Activated T-cell treated with anti-CD3 and anti-CD28 coated beads, Interleukin-2, amount 50 U/mL, for 4 hours (primary cell): Measurements from ENCODE around the gene PDIA5. TPM values are rescaled to one million over a fixed set of nuclear protein-coding genes. Genes with fewer than 3 reads are reported as not detected.

Experiments used
- ATAC-seq, 2 donors: fragments of 200-7000 bp; cut with Tn5 transposase; one replicate each; pipeline ENCODE4 v1.10.0; 2021
- DNase-seq: peaks from one replicate; pipeline ENCODE4 v3.0.0-alpha.2; 2020
- H3K27me3 Mint-ChIP-seq: one replicate; pipeline ENCODE4 v1.8.0; 2021; ENCODE audit warnings: low read depth, mixed read lengths
- H3K36me3 Mint-ChIP-seq: one replicate; pipeline ENCODE4 v1.8.0; 2022; ENCODE audit warnings: mixed read lengths; ENCODE audit not compliant: insufficient read depth
- H3K4me1 Mint-ChIP-seq: one replicate; pipeline ENCODE4 v1.8.0; 2021; ENCODE audit warnings: low read depth, mixed read lengths
- H3K4me3 Mint-ChIP-seq: one replicate; pipeline ENCODE4 v1.8.0; 2021; ENCODE audit warnings: mild to moderate bottlenecking, moderate library complexity, mixed read lengths
- H3K9me3 Mint-ChIP-seq: one replicate; pipeline ENCODE4 v1.8.0; 2021; ENCODE audit warnings: mixed read lengths
- total RNA-seq, 3 donors: library from RNA; stranded (reverse); gene quantifications; one replicate each; pipeline ENCODE4 v1.2.1, GENCODE V29; 2021

The PDIA5 gene
- total RNA-seq, 3 donors from 2014 or later: 29.6 to 35.3 (median 33.1) TPM

- DNase-seq: no peak
- Mint-ChIP-seq H3K4me3 (no peak overlapping the region), H3K4me1 (peaks cover 27% of the 10 kb centered on the region), H3K9me3 (no peaks in the 10 kb centered on the region), H3K27me3 (no peaks in the 10 kb centered on the region), H3K36me3 (peaks cover 7% of the 10 kb centered on the region)
- ATAC-seq: no peak
Measured at GRCh38 chr3:123085293-123085931, 18.6 kb downstream of the PDIA5 start.

GRCh38 chr3:123085932-123086627, 19.3 kb downstream of the PDIA5 start:
- Mint-ChIP-seq H3K27me3 (no peaks in the 10 kb centered on the region), H3K36me3 (peaks cover 9% of the 10 kb centered on the region), H3K9me3 (no peaks in the 10 kb centered on the region), H3K4me3 (no peak overlapping the region), H3K4me1 (peaks cover 31% of the 10 kb centered on the region)
- DNase-seq (no peak), ATAC-seq (no peak)

- H3K27me3 Mint-ChIP-seq: no peaks in the 10 kb centered on the region
- H3K36me3 Mint-ChIP-seq: peaks cover 25% of the 10 kb centered on the region
- no peak for ATAC-seq
- H3K4me1 Mint-ChIP-seq: peaks cover 26% of the 10 kb centered on the region
- no peak overlapping the region for H3K4me3 Mint-ChIP-seq
- DNase-seq: no peak
- no peaks in the 10 kb centered on the region for H3K9me3 Mint-ChIP-seq
Measured at GRCh38 chr3:123088387-123088786, 21.6 kb downstream of the PDIA5 start.

GRCh38 chr3:123089611-123090331, 22.9 kb downstream of the PDIA5 start:
- H3K9me3 Mint-ChIP-seq: no peaks in the 10 kb centered on the region
- DNase-seq (no peak), ATAC-seq (no peak)
- no peak overlapping the region for H3K4me3 Mint-ChIP-seq
- no peaks in the 10 kb centered on the region for H3K27me3 Mint-ChIP-seq
- H3K36me3 Mint-ChIP-seq: peaks cover 34% of the 10 kb centered on the region
- peaks cover 17% of the 10 kb centered on the region for H3K4me1 Mint-ChIP-seq

GRCh38 chr3:123090728-123091531, 24.1 kb downstream of the PDIA5 start:
- H3K36me3 Mint-ChIP-seq: peaks cover 36% of the 10 kb centered on the region
- H3K9me3 Mint-ChIP-seq: no peaks in the 10 kb centered on the region
- no peaks in the 10 kb centered on the region for H3K27me3 Mint-ChIP-seq
- no peak overlapping the region for H3K4me3 Mint-ChIP-seq
- ATAC-seq (no peak), DNase-seq (no peak)
- H3K4me1 Mint-ChIP-seq: peaks cover 11% of the 10 kb centered on the region

GRCh38 chr3:123092243-123092642, 25.4 kb downstream of the PDIA5 start:
- Mint-ChIP-seq H3K36me3 (peaks cover 45% of the 10 kb centered on the region), H3K9me3 (no peaks in the 10 kb centered on the region), H3K4me3 (no peak overlapping the region), H3K4me1 (peaks cover 11% of the 10 kb centered on the region), H3K27me3 (no peaks in the 10 kb centered on the region)
- ATAC-seq: no peak
- no peak for DNase-seq

GRCh38 chr3:123093696-123094095, 26.9 kb downstream of the PDIA5 start:
- H3K9me3 Mint-ChIP-seq: no peaks in the 10 kb centered on the region
- peaks cover 11% of the 10 kb centered on the region for H3K4me1 Mint-ChIP-seq
- H3K27me3 Mint-ChIP-seq: no peaks in the 10 kb centered on the region
- ATAC-seq (no peak), DNase-seq (no peak)
- peaks cover 44% of the 10 kb centered on the region for H3K36me3 Mint-ChIP-seq
- no peak overlapping the region for H3K4me3 Mint-ChIP-seq

- Mint-ChIP-seq H3K27me3 (no peaks in the 10 kb centered on the region), H3K36me3 (peaks cover 46% of the 10 kb centered on the region), H3K9me3 (no peaks in the 10 kb centered on the region), H3K4me1 (peaks cover 11% of the 10 kb centered on the region), H3K4me3 (no peak overlapping the region)
- no peak for ATAC-seq
- no peak for DNase-seq
Measured at GRCh38 chr3:123094516-123095313, 27.9 kb downstream of the PDIA5 start.

- Mint-ChIP-seq H3K9me3 (no peaks in the 10 kb centered on the region), H3K4me3 (no peak overlapping the region), H3K27me3 (no peaks in the 10 kb centered on the region), H3K36me3 (peaks cover 48% of the 10 kb centered on the region), H3K4me1 (peaks cover 4% of the 10 kb centered on the region)
- ATAC-seq: no peak
- no peak for DNase-seq
Measured at GRCh38 chr3:123096126-123096525, 29.3 kb downstream of the PDIA5 start.

GRCh38 chr3:123096731-123097130, 29.9 kb downstream of the PDIA5 start:
- no peak for DNase-seq
- no peak overlapping the region for H3K4me3 Mint-ChIP-seq
- no peak for ATAC-seq
- peaks cover 46% of the 10 kb centered on the region for H3K36me3 Mint-ChIP-seq
- H3K27me3 Mint-ChIP-seq: no peaks in the 10 kb centered on the region
- no peaks in the 10 kb centered on the region for H3K4me1 Mint-ChIP-seq
- H3K9me3 Mint-ChIP-seq: no peaks in the 10 kb centered on the region

- no peak for DNase-seq
- H3K4me3 Mint-ChIP-seq: no peak overlapping the region
- H3K27me3 Mint-ChIP-seq: no peaks in the 10 kb centered on the region
- H3K4me1 Mint-ChIP-seq: no peaks in the 10 kb centered on the region
- ATAC-seq: no peak
- H3K9me3 Mint-ChIP-seq: no peaks in the 10 kb centered on the region
- H3K36me3 Mint-ChIP-seq: peaks cover 46% of the 10 kb centered on the region
Measured at GRCh38 chr3:123098426-123099330, 31.9 kb downstream of the PDIA5 start.

- H3K36me3 Mint-ChIP-seq: peaks cover 42% of the 10 kb centered on the region
- H3K4me3 Mint-ChIP-seq: no peak overlapping the region
- ATAC-seq (no peak), DNase-seq (no peak)
- H3K9me3 Mint-ChIP-seq: no peaks in the 10 kb centered on the region
- no peaks in the 10 kb centered on the region for H3K4me1 Mint-ChIP-seq
- H3K27me3 Mint-ChIP-seq: no peaks in the 10 kb centered on the region
Measured at GRCh38 chr3:123099331-123100192, 32.7 kb downstream of the PDIA5 start.
